ENCODE measurements around the gene TMEM132D.
"Not testable (repeated sequence)": the region's sequence is repeated elsewhere in the genome, so short reads cannot be mapped to it uniquely, and the experiment has no call there.

The TMEM132D gene

DNA sequence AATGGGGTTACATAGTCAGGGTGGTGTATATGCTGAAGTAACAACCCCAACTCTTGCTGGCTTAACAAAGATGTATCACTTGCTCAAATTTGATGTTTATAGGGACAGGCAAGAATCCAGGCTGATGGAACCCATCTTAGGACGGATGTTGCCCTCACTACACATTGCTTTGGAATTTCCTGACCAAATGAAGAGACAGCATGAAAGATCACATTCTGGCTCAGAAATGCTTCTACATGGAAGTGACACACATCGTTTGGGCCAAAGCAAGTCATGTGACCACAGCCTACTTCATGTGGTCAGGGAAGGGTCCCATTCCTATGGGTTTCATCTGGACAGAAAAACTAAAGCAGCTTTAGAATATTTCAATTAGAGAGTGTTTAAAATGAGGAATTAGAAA, 345.8 kb downstream of the TMEM132D start:
- H3K9me3 ChIP-seq: peaks cover 2% of the 10 kb centered on the region; the same call in 1 of the 2 replicates
- no peaks in the 10 kb centered on the region for H4K20me1 ChIP-seq
- H3K4me3 ChIP-seq: no peak overlapping the region
- no peaks in the 10 kb centered on the region for H3K36me3 ChIP-seq
- no peak overlapping the region for H3K27ac ChIP-seq
- TF ChIP-seq Cebpa-rat (IDR thresholded peaks at IDR 0.05): no peak
- H3K9ac ChIP-seq: no peak overlapping the region
- H3K4me2 ChIP-seq: no peak overlapping the region
- peaks cover 13% of the 10 kb centered on the region for H3K4me1 ChIP-seq
- no peaks in the 10 kb centered on the region for H3K27me3 ChIP-seq

DNA sequence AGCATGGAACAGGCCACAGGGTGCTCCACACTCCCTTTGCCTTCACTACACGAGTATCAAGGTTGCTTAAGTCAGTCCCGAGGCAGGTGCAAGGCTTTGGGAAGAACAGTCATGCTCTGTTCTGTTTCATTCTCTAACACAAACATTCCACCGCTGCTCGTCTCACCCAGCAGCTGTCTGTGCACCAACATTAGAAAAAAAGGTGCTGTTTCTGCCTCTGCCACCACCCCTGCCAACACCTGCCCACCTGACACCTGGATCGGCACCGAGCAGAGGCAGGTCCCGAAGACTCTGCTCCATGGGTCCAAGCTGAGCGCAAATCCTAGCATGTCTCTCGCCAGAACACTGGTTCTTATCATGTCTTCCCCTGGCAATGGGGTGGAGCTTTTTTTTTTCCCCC, 347.7 kb downstream of the TMEM132D start:
- H3K27ac ChIP-seq: no peak overlapping the region
- H3K27me3 ChIP-seq: no peaks in the 10 kb centered on the region
- no peaks in the 10 kb centered on the region for H3K36me3 ChIP-seq
- no peak overlapping the region for H3K9ac ChIP-seq
- H3K4me3 ChIP-seq: no peak overlapping the region
- no peak for TF ChIP-seq Cebpa-rat (IDR thresholded peaks at IDR 0.05)
- peaks cover 3% of the 10 kb centered on the region for H3K4me1 ChIP-seq
- H4K20me1 ChIP-seq: no peaks in the 10 kb centered on the region
- no peak overlapping the region for H3K4me2 ChIP-seq
- H3K9me3 ChIP-seq: peaks cover 6% of the 10 kb centered on the region

DNA sequence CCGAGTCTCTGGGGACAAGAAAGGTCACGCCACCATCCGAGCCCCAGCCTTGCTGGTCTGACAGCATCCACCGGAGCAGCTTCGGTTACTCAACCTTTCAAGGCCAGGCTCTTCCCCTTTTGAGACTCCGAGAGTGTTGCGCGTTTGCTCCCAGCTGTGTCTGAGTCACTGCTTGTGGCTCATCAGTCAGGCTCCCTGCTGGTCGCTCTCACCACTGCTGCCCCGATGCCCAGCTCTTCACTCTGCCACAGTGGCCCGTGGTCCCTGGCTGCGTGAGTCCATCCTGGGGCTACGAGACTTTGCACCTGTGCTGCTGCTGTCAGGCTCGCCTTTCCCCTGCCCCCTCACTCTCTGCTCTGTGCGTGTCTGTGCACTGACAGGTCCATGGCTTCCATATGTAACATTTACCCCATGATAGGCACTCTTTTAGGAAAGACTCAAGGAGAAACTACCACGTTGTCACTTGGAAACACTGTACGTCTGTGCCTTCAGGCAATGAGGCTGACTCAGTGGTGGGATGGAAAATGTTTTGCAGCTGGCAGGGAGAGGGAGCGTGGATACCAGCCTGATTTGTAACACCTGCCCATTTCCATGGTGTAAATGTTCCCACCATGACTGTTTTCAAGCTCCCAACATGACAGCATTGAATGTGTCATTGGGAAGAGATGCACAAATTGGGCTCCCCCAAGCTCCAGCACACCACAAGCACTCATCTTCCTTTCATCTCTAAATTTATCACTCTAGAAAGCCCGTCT, 350.7 kb downstream of the TMEM132D start:
- no peak overlapping the region for H3K4me2 ChIP-seq
- H3K4me3 ChIP-seq: no peak overlapping the region
- no peaks in the 10 kb centered on the region for H3K36me3 ChIP-seq
- H3K9ac ChIP-seq: no peak overlapping the region
- no peaks in the 10 kb centered on the region for H3K27me3 ChIP-seq
- H4K20me1 ChIP-seq: no peaks in the 10 kb centered on the region
- no peaks in the 10 kb centered on the region for H3K4me1 ChIP-seq
- H3K9me3 ChIP-seq: peaks cover 35% of the 10 kb centered on the region
- H3K27ac ChIP-seq: no peak overlapping the region
- TF ChIP-seq Cebpa-rat (IDR thresholded peaks at IDR 0.05): no peak

DNA sequence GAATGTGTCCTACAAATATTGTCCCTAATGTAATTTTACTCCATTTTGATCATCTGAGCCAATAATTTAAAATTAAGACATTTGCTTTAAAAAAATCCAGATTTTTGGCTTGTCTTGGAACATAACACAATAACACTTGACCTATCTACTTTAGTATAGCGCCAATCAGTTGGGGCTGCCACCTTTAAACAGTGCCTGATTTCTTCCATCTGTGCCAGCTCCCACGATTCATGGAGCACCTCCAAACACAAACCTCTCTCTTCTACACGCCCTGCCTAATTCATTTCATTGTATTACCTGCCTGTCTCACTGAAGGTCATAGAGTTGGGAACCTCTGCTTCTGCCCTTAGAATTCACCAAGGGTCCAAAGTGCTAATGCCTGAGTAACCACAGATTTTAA, 352.4 kb downstream of the TMEM132D start:
- no peak for TF ChIP-seq Cebpa-rat (IDR thresholded peaks at IDR 0.05)
- Histone ChIP-seq H3K9ac (no peak overlapping the region), H3K9me3 (peaks cover 41% of the 10 kb centered on the region)

DNA sequence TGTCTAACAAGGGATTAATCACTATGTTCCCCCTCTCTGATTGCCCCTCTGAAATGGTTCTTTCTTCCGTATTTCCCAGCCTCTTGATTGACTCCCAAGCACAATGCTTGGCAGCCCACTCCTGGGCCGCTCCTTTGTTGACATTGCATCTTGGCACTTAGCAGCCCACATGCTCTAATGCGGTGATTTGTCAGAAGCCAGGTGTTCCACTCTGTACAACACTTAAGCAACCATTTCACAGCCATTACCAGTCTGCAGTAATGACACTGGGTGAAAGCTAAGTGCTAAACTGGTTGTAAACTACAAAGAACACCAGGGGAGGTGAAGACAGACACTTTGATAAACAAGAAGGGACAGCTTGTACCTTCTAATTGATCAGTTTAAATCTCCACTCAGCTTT, 353.5 kb downstream of the TMEM132D start:
- Histone ChIP-seq H3K4me2 (no peak overlapping the region), H3K9ac (no peak overlapping the region), H3K4me1 (no peaks in the 10 kb centered on the region), H4K20me1 (no peaks in the 10 kb centered on the region), H3K36me3 (no peaks in the 10 kb centered on the region), H3K27me3 (no peaks in the 10 kb centered on the region), H3K4me3 (no peak overlapping the region), H3K27ac (no peak overlapping the region), H3K9me3 (peaks cover 41% of the 10 kb centered on the region)
- TF ChIP-seq Cebpa-rat (IDR thresholded peaks at IDR 0.05): no peak

More for the DNA sequence above, 352.4 kb downstream of the TMEM132D start:
- Histone ChIP-seq H3K4me1 (no peaks in the 10 kb centered on the region), H3K27ac (no peak overlapping the region), H3K4me2 (no peak overlapping the region), H3K27me3 (no peaks in the 10 kb centered on the region), H3K36me3 (no peaks in the 10 kb centered on the region), H3K4me3 (no peak overlapping the region), H4K20me1 (no peaks in the 10 kb centered on the region)

DNA sequence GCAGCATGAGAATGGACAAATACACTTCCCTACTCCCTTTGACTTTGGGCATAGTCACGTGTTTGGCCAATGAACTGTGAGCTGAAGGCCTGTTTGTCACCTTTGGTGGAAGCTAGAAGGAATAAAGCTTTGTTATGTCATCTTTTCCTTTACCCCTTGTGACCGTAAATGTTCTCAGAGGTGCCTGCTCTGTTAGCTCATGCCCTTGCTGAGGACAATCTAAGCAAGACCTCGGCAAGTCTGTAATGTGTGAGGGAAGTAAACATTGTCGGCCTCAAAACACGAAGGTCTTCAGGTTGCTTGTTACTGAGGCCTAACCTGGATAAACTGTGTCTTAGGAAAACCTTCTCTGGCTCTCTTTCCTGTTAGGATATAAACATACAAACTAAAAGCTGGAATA, 354.2 kb downstream of the TMEM132D start:
- H3K9me3 ChIP-seq: peaks cover 41% of the 10 kb centered on the region
- H4K20me1 ChIP-seq: no peaks in the 10 kb centered on the region
- H3K27ac ChIP-seq: no peak overlapping the region
- H3K4me3 ChIP-seq: no peak overlapping the region
- no peak overlapping the region for H3K9ac ChIP-seq
- H3K27me3 ChIP-seq: no peaks in the 10 kb centered on the region
- TF ChIP-seq Cebpa-rat (IDR thresholded peaks at IDR 0.05): no peak
- no peak overlapping the region for H3K4me2 ChIP-seq
- H3K4me1 ChIP-seq: no peaks in the 10 kb centered on the region
- H3K36me3 ChIP-seq: no peaks in the 10 kb centered on the region

DNA sequence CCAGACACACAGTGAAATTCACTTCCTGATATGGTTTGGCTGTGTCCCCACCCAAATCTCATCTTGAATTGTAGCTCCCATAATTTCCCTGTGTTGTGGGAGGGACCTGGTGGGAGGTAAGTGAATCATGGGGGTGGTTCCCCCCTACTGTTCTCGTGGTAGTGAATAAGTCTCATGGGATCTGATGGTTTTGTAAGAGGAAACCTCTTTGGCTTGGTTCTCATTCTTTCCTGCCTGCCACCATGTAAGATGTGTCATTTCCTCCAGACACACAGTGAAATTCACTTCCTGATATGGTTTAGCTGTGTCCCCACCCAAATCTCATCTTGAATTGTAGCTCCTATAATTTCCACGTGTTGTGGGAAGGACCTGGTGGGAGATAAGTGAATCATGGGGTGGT, 354.8 kb downstream of the TMEM132D start:
- not testable (repeated sequence) for H3K4me3 ChIP-seq, H3K27me3 ChIP-seq, H3K9ac ChIP-seq, H3K27ac ChIP-seq, H3K4me1 ChIP-seq, H4K20me1 ChIP-seq, H3K36me3 ChIP-seq, H3K4me2 ChIP-seq
- peaks cover 41% of the 10 kb centered on the region for H3K9me3 ChIP-seq

DNA sequence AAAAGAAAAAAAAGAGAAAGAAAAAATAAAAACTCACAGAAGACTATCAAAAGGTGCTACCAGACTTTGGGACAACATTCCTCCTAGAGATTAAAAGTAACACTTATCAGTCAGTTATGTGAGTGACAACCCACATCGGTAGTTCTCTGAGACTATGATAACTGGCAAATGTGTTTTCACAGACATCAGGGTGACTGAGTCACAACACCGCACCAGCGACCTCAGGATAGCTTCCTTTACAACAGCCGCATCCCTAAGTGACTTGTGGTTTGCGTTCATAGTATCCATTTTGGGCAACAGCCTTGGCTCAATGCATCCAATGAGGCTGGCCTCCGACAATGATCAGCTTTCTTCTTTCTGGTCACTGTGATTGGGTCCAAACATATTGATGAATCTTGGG, 359.1 kb downstream of the TMEM132D start:
- Histone ChIP-seq H3K9ac (no peak overlapping the region), H3K4me1 (no peaks in the 10 kb centered on the region), H4K20me1 (no peaks in the 10 kb centered on the region), H3K4me2 (no peak overlapping the region), H3K9me3 (peaks cover 21% of the 10 kb centered on the region), H3K27me3 (no peaks in the 10 kb centered on the region), H3K27ac (no peak overlapping the region), H3K36me3 (no peaks in the 10 kb centered on the region), H3K4me3 (no peak overlapping the region)
- TF ChIP-seq Cebpa-rat (IDR thresholded peaks at IDR 0.05): no peak

DNA sequence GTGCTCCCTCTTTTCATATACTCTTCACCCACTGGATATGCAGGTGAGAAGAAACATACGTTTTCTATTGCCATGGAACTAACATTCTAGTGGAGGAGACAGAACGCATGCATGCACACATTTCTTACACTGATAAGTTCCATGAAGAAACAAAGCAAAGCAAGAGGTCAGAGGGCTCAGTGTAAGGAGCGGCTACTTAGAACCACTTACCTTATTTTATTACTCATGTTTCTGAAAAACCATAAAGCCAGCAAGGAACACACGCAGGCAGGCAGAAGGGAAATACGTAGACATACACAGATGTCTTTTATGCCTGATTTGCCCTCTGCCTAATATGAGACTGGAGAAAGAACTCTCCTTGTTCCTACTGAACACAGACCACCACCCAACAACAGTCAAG, 362.9 kb downstream of the TMEM132D start:
- Histone ChIP-seq H3K36me3 (no peaks in the 10 kb centered on the region), H3K9ac (no peak overlapping the region), H3K4me3 (no peak overlapping the region), H3K27me3 (no peaks in the 10 kb centered on the region), H3K4me2 (no peak overlapping the region), H3K27ac (no peak overlapping the region), H3K4me1 (no peaks in the 10 kb centered on the region), H3K9me3 (no peaks in the 10 kb centered on the region), H4K20me1 (no peaks in the 10 kb centered on the region)
- TF ChIP-seq Cebpa-rat (IDR thresholded peaks at IDR 0.05): no peak

DNA sequence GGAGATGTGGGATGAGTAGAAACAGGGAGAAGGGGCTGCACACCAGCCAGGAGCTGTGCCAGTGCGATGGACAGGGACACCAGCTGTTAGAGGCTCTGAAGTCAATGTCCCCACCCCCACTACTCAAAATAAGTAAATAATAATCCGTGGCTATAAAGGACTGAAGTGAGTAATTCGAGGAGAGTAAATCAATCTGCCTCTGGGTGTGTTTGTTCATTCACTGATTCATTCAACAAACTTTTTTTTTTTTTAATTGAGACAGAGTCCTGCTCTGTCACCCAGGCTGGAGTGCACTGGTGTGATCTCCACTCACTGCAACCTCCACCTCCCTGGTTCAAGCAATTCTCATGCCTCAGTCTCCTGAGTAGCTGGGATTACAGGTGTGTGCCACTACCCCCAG, 363.6 kb downstream of the TMEM132D start:
- no peak overlapping the region for H3K27ac ChIP-seq
- no peaks in the 10 kb centered on the region for H3K4me1 ChIP-seq
- H3K36me3 ChIP-seq: no peaks in the 10 kb centered on the region
- no peaks in the 10 kb centered on the region for H4K20me1 ChIP-seq
- H3K9ac ChIP-seq: no peak overlapping the region
- no peaks in the 10 kb centered on the region for H3K27me3 ChIP-seq
- no peak for TF ChIP-seq Cebpa-rat (IDR thresholded peaks at IDR 0.05)
- H3K9me3 ChIP-seq: no peaks in the 10 kb centered on the region
- H3K4me3 ChIP-seq: no peak overlapping the region
- no peak overlapping the region for H3K4me2 ChIP-seq

DNA sequence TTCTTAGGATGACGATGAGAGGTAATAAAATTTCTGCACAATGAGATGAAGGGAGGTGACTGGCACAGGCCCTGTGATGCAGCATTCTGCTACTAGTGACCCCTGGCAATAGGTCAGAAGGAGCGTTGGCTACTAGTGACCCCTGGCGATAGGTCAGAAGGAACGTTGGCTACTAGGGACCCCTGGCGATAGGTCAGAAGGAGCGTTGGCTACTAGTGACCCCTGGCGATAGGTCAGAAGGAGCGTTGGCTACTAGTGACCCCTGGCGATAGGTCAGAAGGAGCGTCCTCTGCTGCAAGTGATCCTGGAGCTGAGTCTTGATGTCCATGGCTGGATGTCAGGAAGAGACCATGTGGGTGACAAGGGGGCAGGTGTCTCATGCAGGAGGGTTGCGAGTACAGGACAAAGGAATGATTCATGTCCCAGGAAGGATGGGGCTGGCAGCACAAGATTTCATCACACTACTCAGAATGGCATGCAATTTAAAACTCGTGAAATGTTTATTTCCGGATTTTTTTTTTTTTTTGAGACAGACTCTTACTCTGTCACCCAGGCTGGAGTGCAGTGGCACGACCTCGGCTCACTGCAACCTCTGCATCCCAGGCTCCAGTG, 365.0 kb downstream of the TMEM132D start:
- not testable (repeated sequence) for H3K27me3 ChIP-seq, H4K20me1 ChIP-seq, H3K27ac ChIP-seq, H3K4me2 ChIP-seq, H3K36me3 ChIP-seq, H3K4me1 ChIP-seq, H3K9me3 ChIP-seq, H3K4me3 ChIP-seq, H3K9ac ChIP-seq

Measured in BLaER1 (cell line).